ENCODE data around the gene CDK18.

- TF ChIP-seq SUZ12 (IDR thresholded peaks at IDR 0.05; ENCODE audit: extremely low read depth, insufficient read depth, insufficient read length), result no peak
- TF ChIP-seq ZNF274 (IDR thresholded peaks at IDR 0.05; ENCODE audit: low read depth, low read length), result no peak
- TF ChIP-seq YY1 (IDR thresholded peaks at IDR 0.05; ENCODE audit: insufficient read depth, insufficient read length), result no peak
Measured at GRCh38 chr1:205570796-205571537, 66.5 kb downstream of the CDK18 start.

All from NT2/D1 (cell line).